Coronary artery (tissue), 2 donors: ENCODE measurements around the gene POLR3H.
"Not testable (repeated sequence)": the region's sequence is repeated elsewhere in the genome, so short reads cannot be mapped to it uniquely, and the experiment has no call there.

Experiments
- DNase-seq: peaks from one replicate; pipeline ENCODE4 v3.0.0-alpha.2; 2017; ENCODE audit warnings: low spot score
- H3K27ac ChIP-seq, 2 donors: fragments of 200-600 bp; sonication (generic); one replicate each; pipeline ENCODE4 v1.5.1; 2016 to 2019
- H3K4me3 ChIP-seq: fragments of 200-600 bp; sonication (generic); 2 replicates; pipeline ENCODE4 v1.5.1; 2016; ENCODE audit warnings: mild to moderate bottlenecking, moderate library complexity
- CTCF ChIP-seq: fragments of 200-600 bp; sonication (generic); IDR thresholded peaks from one replicate; pipeline ENCODE4 v1.5.1; 2019; ENCODE audit warnings: antibody characterized with exemption

The POLR3H gene

GRCh38 chr22:41543854-41544670 lies at the start of gene POLR3H:
Gene POLR3H, minus strand, starts transcription at chr22:41544470. Its CDS starts 369 bp downstream, at chr22:41544101.
- peak; percentile 98 for DNase-seq
- peak within 1 kb of the TSS; percentile 88 for H3K4me3 ChIP-seq
- peak; percentile 46 for TF ChIP-seq CTCF
- peak within 1 kb of the TSS; percentile 85 to 95 for H3K27ac ChIP-seq

GRCh38 chr22:41593336-41593960 lies 49.2 kb upstream of the POLR3H start:
- DNase-seq, result peak; percentile 60
- not testable (repeated sequence) for H3K27ac ChIP-seq, H3K4me3 ChIP-seq

- TF ChIP-seq CTCF, result no peak
- H3K4me3 ChIP-seq, result peak within 1 kb of the TSS; percentile 95
- peak; percentile 100 for DNase-seq
- peak within 1 kb of the TSS; percentile 58 to 92 for H3K27ac ChIP-seq
Measured at GRCh38 chr22:41589391-41590241, 45.3 kb upstream of the POLR3H start, which contains the start of gene PMM1. Gene PMM1, minus strand, starts transcription at chr22:41589840. Its CDS starts 35 bp downstream, at chr22:41589805.

GRCh38 chr22:41587347-41587723 lies 43.1 kb upstream of the POLR3H start:
- Histone ChIP-seq H3K4me3 (no peak overlapping the region), H3K27ac (no peak overlapping the region)
- DNase-seq, result no peak
- no peak for TF ChIP-seq CTCF

GRCh38 chr22:41585898-41586297 lies 41.6 kb upstream of the POLR3H start:
- Histone ChIP-seq H3K27ac (no peak overlapping the region), H3K4me3 (no peak overlapping the region)
- no peak for TF ChIP-seq CTCF
- DNase-seq, result no peak

GRCh38 chr22:41584881-41585280 lies 40.6 kb upstream of the POLR3H start:
- no peak overlapping the region for H3K27ac ChIP-seq
- no peak for TF ChIP-seq CTCF

GRCh38 chr22:41582694-41583093 lies 38.4 kb upstream of the POLR3H start:
- DNase-seq, result no peak
- H3K4me3 ChIP-seq, result no peak overlapping the region
- no peak for TF ChIP-seq CTCF
- H3K27ac ChIP-seq, result no peak overlapping the region

More at GRCh38 chr22:41584881-41585280, 40.6 kb upstream of the POLR3H start:
- DNase-seq, result no peak
- no peak overlapping the region for H3K4me3 ChIP-seq
